NK-92 (cell line): ENCODE results near the gene GTSE1.
A peak's percentile ranks its signal among the peaks of the same experiment; 100 is the strongest.

ENCODE experiments used
- DNase-seq: peaks from one replicate; lab custom pipeline; 2025; ENCODE audit not compliant: unreplicated experiment; lab: John Stamatoyannopoulos, UW

GTSE1 gene

DNA sequence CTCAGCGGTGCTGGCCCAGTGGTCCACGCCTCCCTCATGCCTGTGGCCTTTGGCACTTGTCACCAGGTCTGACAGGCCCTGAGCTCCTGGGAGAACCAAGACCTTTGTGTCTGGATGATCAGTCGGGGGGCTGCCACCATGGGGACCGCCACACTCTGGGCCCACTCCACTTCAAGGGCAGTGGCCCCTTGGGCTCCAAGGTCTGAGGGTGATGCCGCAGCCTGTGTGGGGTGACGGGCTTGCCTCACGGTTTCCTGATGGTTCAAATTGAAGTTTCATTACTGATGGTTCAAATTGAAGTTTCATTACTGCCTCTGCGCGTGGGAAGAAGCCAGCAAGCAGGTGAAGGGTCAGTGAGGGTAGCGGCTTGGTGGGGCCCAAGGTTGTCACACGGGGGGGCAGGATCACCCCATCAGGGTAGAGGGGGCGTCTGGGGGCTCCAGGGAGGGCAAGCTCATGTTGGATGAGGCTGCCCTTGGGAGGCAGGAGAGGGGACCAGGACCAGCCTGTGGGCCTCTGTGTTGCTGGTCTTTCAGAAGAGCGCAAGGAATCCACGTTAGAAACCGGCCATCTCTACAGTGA is 66.4 kb downstream of the GTSE1 start:
- no peak for DNase-seq

DNA sequence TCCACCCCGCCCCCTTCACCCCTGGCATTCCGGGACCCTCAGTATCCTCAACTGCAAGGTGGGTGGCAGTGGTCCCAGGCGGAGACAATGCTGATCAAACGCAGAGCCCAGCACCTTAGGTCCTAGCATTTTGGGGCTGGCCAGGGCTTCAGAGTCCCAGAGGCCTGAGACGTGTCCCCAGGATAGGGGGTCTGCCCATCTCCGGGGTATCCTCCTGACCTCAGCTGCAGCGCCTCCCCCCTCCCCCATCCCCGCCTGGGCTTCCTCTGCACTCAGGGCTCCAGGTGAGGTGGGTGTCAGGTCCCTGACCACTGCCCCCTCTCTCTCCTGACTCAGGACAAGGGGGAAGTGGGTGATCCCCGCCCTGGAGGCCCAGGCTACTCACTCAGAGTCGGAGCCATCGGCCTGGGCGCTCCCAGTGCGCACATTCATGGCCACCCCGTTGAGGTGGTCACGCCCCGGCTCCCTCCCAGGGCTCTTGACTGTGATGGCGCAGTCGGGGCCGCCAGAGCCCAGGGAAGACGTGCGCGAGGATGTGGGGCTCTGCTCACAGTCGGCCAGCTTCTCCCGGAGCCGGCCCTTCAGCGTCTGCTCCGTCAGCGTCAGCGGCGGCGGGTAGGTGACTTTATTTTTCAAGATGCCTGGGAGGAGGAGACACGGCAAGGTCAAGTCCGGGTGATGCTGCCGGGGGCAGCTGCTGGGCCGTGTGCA is 67.1 kb downstream of the GTSE1 start:
- no peak for DNase-seq

GRCh38 chr22:46364341-46365165 is 67.9 kb downstream of the GTSE1 start:
- DNase-seq: no peak

GRCh38 chr22:46365166-46365624 is 68.5 kb downstream of the GTSE1 start:
- DNase-seq: no peak

DNA sequence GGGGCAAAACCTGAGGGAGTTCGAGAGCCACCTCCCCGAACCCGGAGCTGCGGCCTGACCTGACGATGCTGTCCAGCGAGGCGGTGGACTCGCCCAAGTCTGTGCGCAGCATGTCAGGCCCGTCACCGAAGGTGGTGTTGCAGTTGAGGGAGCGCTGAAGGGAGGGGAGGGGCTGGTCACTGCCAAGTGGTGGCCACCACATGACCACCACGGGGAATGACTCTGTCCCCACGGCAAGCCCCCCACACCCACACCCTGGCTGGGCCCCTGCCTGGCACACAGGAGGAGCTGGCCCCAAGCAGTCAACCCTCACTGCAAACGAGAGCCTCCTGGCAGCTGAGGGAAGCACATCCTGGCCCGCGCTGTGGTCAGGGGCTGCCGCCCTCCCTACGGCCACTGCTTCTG is 69.7 kb downstream of the GTSE1 start:
- no peak for DNase-seq

DNA sequence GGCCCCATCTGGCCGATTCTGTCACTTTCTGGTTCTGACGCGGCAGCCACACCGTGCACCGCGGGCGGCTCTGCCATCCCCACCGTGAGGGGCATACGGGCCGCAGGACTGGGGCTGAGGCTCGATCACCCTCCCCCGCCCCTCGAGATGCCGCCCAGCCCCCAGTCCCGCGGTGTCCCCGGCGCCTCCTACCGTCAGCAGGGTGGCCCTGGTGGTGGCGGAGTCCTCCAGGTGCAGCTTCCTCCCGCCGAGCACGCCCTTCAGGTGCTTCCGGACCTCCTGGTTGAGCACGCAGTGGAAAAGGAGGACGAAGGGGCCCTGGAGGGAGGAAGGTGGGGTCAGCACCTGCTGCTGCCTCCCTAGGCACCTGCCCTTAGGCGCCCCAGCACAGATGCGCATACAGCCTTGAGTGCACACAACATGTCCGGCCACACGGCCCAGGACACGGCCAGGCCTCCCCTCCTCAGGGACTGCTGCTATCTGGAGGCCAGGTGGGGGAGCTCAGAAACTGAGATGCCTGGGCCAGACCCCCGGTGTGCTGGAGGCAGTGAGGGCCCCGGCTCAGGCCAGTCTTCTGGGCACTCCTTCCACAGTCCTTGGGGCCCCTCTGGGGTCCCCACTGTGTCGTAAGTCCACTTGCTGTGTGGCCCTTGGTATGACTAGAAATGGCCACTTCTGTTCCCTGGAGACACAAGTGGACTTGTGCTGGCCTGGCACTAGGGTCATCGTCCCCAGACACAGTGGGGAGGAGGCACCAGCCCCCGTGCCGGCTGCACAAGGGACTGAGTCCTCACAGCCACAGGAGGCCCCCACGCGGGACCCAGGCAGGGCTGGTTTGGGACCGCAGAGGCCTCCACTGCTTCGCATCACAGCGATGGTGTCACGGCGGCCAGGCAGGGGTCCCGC is 70.4 kb downstream of the GTSE1 start:
- DNase-seq: no peak

DNA sequence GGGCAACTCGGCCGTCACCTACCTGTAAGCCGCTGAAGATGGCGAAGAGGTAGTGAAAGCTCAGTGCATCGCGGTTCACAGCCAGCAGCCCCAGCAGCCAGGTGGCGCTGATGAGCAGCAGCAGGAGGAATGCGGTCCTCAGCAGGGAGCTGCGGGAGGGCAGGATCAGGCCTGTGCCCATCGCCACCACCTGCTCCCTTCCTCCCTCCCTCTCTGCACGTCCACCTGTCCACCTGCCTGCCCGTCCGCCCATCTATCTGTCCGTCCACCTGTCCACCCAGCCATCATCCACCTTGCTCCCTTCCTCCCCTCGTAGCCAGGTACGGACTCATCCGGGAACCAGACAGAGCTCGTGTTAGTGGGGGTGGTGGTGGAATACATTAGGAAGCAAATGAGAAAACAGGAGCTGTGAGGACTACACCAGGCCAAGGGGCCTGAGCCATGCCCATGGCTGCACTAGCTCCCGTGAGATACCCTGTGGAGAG is 71.1 kb downstream of the GTSE1 start:
- DNase-seq: peak; percentile 12

GRCh38 chr22:46368422-46368821 is 71.8 kb downstream of the GTSE1 start:
- no peak for DNase-seq

- no peak for DNase-seq
Measured at GRCh38 chr22:46368871-46369715, 72.4 kb downstream of the GTSE1 start.

GRCh38 chr22:46369716-46370583 is 73.3 kb downstream of the GTSE1 start:
- no peak for DNase-seq

DNA sequence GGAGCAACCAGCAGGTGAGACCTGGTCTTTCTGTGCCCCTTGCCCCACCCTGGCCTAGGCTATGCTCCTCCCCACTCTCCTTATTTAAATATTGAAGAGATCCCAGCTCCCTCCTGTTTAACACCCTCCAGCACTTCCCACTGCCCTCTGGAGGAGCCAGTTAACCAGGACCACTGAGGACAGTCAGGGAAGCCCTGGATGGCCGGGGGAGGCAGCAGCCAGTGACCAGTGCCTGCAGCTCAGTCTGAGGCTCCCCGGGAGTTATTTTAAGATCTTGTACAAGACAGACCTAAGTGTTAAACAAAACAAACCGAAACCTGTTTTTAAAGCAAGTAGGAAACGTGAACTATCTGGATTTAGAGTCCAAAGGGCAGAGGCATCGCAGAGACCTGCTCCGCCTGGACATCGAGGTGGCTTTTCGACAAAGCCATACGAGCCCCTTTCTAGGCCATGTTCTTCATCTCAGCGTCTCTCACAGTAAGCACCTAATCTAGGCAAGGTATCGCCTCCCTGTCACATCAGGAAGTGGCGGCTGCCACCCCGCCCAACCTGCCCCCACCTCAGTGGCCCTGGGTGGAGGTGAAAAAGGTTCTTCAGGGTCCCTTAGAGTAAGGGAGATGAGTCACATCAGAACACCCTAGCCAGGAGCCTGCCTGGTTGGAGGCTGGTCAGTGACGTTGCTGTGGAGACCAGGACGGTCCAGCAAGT is 74.1 kb downstream of the GTSE1 start:
- no peak for DNase-seq

DNA sequence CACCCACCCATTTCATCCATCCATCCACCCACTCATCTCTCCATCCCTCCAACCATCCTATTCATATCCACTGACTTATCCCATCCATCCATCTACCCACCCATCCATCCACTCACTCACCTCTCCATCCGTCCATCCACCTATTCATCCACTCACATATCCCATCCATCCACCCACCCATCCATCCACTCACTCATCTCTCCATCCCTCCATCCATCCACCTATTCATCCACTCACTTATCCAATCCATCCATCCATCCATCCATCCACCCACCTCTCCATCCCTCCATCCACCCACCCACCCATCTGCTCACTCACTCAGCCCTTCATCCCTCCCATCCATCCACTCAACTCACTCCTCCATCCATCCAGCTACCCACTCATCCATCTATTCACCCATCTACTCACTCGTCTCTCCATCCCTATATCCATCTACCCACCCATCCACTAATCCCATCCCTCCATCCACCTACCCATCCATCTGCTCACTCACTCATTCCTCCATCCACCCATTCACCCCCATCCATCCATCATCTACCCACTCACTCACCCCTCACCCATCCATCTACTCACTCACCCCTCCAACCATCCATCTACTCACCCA is 75.1 kb downstream of the GTSE1 start:
- DNase-seq: no peak

DNA sequence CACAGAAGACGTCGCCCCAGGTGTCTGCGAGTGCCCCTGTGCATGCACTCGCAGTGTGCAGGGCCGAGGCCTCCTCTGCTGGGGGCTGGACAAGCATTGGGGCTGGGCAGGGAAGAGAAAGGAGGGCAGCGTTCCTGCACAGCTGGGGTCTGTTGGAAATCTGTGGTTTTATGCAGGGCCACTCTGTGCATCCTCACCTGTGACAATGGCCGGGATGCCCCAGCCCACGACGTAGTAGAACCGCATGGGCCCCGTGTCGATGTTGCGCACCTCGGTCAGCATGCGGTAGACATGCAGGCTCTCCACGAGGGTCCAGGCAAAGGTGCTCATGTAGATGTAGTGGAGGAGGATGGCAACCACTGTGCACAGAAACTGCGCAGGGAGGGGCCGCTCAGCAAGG is 76.0 kb downstream of the GTSE1 start:
- no peak for DNase-seq

GRCh38 chr22:46373159-46373558 is 76.5 kb downstream of the GTSE1 start:
- no peak for DNase-seq

- no peak for DNase-seq
Measured at GRCh38 chr22:46373921-46374662, 77.4 kb downstream of the GTSE1 start.

GRCh38 chr22:46374663-46375474 is 78.2 kb downstream of the GTSE1 start:
- no peak for DNase-seq
